Effector CD4-positive, alpha-beta T cell (primary cell): Measurements from ENCODE around the gene TES.
"Not testable (repeated sequence)": the region's sequence is repeated elsewhere in the genome, so short reads cannot be mapped to it uniquely, and the experiment has no call there.

Experiments
- DNase-seq: peaks from one replicate; pipeline ENCODE4 v3.0.0-alpha.2; 2020
- total RNA-seq: gene quantifications from one replicate; lab custom pipeline; 2026; lab: John Stamatoyannopoulos, UW

The TES gene, protein sequence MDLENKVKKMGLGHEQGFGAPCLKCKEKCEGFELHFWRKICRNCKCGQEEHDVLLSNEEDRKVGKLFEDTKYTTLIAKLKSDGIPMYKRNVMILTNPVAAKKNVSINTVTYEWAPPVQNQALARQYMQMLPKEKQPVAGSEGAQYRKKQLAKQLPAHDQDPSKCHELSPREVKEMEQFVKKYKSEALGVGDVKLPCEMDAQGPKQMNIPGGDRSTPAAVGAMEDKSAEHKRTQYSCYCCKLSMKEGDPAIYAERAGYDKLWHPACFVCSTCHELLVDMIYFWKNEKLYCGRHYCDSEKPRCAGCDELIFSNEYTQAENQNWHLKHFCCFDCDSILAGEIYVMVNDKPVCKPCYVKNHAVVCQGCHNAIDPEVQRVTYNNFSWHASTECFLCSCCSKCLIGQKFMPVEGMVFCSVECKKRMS
- total RNA-seq, result 99.1 reads per million, percentile 82 among the genes with 10 or more reads in this experiment

- peak; percentile 43 for DNase-seq
Observed at GRCh38 chr7:116210345-116211005, at the start of gene TES. TSS of gene TES (plus strand) at chr7:116210539. CDS start at chr7:116210708, 169 bp downstream.

- DNase-seq, result no peak
Observed at GRCh38 chr7:116161728-116162127, 48.6 kb upstream of the TES start.

DNA sequence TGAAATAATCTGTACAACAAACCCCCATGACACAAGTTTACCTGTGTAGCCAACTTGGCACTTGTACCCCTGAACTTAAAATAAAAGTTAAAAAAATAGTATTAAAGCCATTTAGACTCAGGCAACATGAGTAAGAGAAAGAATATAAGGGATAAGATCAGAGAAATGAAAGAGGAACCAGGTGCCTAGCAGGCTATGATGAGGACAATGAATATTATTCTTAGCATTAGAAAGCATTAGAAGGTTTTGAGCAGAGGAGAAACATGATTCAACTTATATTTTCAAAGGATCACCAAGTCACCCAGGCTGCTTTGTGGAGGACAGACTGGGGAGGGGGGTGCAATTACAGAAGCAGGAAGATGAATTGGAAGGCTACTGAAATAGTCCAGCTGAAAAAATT lies 48.1 kb upstream of the TES start:
- DNase-seq, result no peak

- no peak for DNase-seq
Observed at GRCh38 chr7:116162992-116163391, 47.3 kb upstream of the TES start.

DNA sequence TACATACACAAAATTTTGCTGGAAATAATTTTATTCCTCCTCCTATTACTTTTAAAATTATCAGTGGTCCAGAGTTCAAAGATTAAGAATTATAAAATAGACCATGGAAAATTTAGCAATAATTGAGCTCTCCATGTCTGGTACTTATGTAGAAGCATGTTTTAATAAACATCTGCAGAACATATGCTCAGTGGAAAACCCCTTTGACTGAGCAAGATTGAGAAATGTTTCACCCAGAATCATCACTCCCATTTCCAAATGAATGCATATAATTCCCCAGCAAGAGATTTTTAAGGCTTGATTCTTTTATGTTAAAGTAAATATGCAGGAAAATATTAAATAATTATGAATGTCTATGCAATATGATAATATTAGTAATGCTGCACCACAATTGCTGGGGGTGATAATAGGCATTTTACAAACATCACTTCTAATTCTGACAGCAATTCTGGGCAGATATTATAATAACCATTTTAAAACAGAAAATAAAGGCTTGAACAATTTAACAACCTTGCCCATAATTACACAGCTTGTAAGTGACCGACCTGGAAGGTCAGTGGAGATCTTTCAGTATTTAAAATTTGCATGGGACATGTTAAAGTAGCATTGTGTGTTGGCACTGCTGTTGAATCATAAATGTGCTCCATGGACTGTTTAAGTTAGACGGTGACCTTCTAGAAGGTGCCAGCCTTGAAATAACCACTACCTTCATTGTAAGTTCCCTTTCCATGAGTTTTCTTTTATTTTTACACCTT lies 45.6 kb upstream of the TES start:
- DNase-seq, result no peak

GRCh38 chr7:116165717-116166116 lies 44.6 kb upstream of the TES start:
- DNase-seq, result no peak

DNA sequence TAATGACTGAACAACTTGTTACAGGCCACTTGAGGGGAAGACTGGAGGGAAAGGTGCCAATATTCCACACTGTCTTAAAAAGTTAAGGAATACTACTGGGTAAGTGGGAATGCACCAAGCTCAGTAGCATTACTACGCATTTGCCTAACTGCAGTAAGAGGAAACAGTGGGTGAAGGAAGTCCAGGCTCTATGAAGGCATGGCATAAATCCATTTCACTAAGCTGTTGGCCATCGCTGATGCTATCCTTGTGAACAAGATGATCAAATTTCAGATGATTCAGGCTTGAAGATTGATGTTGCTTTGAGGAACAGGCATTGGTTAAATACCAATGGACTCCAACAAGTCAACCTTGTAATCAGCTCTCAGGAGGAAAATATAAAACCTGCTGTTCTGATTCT lies 44.2 kb upstream of the TES start:
- no peak for DNase-seq

- DNase-seq, result no peak
Observed at GRCh38 chr7:116167177-116167576, 43.2 kb upstream of the TES start.

DNA sequence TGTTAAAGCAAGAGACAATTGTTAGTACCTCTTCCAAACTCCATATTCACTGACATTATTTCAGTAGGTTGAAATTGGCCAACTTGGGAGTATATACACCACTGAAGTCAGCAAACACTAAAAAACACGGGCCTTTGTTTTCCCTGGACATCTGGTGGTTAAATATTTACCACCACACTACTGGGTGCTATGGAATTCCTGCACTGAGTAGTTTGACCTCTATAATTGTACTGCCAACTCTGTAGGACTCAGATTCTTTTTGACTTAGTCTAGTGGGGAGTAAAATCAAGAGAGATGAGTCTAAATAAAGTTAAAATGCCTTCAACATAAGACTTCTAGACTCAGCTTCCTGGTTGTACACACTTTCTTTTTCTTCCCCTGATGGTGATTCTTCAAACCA lies 41.3 kb upstream of the TES start:
- DNase-seq, result no peak

- no peak for DNase-seq
Observed at GRCh38 chr7:116170180-116170579, 40.2 kb upstream of the TES start.

DNA sequence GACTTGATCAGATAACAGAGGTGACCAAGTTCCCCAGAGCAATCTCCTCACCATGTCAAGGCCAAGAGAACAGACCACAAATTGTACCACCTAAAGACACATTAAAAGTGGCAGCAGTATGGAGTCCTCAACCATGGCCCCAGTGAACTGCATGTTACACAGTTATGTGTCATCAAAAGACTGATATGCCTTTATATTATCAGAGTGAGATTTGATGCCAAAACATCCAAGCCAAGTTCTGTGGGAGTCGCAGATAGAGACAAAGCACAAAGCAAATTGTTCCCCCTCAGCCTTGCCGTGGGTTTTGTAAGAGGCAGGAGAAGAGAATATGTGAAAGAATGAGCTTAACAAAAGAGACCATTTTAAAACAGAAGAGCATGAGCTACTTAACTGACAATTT lies 39.2 kb upstream of the TES start:
- DNase-seq, result no peak

- no peak for DNase-seq
Observed at GRCh38 chr7:116172353-116172752, 38.0 kb upstream of the TES start.

- DNase-seq, result peak; percentile 36
Observed at GRCh38 chr7:116173051-116174028, 37.0 kb upstream of the TES start.

DNA sequence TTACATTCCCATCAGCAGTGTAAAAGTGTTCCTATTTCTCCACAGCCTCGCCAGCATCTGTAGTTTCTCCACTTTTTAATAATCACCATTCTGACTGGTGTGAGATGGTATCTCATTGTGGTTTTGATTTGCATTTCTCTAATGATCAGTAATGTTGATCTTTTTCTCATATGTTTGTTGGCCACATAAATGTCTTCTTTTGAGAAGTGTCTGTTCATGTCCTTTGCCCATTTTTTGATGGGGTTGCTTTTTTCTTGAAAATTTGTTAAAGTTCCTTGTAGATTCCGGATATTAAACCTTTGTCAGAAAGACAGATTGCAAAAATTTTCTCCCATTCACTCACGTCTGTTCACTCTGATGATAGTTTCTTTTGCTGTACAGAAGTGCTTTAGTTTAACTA lies 35.2 kb upstream of the TES start:
- DNase-seq, result not testable (repeated sequence)

DNA sequence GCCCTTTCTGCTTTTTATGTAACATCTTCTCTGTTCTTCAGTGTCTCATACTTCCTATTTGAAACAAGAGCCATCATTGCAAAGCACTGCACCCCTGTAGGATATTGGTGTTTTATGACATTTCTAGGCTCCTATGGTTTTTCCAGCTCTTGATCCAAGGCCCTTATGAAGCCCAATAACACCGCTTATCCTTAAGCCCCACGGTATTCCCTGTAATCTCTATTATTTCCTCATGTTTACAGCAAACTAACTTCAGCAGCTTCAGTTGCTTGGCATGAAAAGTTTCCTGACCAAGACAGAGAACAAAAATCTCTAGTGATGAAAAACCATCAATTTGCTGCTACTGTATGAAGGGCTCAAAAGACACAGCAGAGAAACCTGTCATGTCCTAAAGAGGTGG lies 34.1 kb upstream of the TES start:
- no peak for DNase-seq

GRCh38 chr7:116177009-116177408 lies 33.3 kb upstream of the TES start:
- no peak for DNase-seq

GRCh38 chr7:116180302-116180701 lies 30.0 kb upstream of the TES start:
- no peak for DNase-seq

DNA sequence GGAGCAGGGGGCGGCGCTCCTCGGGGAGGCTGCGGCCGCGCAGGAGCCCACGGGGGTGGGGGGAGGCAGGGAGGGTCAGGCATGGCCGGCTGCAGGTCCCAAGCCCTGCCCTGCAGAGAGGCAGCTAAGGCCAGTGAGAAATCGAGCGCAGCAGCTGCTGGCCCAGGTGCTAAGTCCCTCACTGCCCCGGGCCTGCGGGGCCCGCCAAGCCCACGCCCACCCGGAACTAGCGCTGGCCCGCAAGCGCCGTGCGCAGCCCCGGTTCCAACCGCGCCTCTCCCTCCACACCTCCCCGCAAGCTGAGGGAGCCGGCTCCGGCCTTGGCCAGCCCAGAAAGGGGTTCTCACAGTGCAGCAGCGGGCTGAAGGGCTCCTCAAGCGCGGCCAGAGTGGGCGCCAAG lies 28.3 kb upstream of the TES start:
- DNase-seq, result no peak

DNA sequence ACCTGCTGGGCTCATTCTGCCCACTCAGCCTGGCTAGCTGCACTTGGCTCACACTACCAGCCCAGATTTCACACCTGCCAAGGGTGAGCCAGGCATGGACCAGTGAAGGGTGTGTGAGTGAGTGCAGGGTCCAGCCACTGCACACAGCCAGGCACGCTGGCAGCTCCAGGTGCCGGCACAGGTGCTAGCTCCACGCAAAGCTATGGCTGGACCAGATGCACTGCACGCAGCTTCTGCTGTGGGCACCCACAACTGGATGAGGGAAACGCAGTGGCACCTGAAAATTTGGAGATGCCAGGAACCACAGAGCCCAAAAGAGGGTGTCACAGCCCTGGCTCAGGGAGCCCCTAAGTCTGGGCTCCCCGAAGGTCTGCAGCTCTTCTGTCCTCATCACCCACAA lies 24.9 kb upstream of the TES start:
- no peak for DNase-seq

DNA sequence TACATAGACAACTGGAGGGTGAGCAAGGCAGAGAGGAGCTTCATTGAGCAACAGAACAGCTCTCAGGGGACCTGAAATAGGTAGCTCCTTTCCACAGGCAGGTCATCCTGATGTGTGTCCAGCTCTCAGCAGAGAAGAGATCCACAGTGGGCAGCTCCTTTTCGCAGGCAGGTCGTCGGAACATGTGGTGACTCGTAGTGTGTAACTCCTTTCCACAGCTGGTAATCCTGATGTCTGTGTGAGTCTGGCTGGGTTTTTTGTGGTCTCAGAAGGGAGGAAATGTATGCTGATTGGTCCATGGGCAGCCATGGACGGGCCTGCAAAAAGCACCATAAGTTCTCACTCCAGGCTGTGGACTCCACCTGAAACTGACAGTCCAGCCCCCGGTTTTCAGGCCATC lies 24.4 kb upstream of the TES start:
- no peak for DNase-seq

- no peak for DNase-seq
Observed at GRCh38 chr7:116187400-116187799, 22.9 kb upstream of the TES start.
